ENCODE results near the gene PSENEN.

The PSENEN gene

GRCh38 chr19:35764432-35765315, 19.2 kb downstream of the PSENEN start:
- TF ChIP-seq POLR2AphosphoS5 (IDR thresholded peaks at IDR 0.05; ENCODE audit: low read depth, low read length): no peak
- TF ChIP-seq SIN3A (IDR thresholded peaks at IDR 0.05; ENCODE audit: borderline replicate concordance, insufficient read depth, low read length): no peak
- no peak for TF ChIP-seq REST (IDR thresholded peaks at IDR 0.05; ENCODE audit: insufficient read depth in 1 of 2, low read depth in 2 of 2, low read length in 2 of 2)
- no peak for TF ChIP-seq FOXP2 (optimal IDR thresholded peaks at IDR 0.05; ENCODE audit: borderline replicate concordance, extremely low read depth, extremely low read length, insufficient read depth)
- TF ChIP-seq TAF1 (IDR thresholded peaks at IDR 0.05; ENCODE audit: borderline replicate concordance, insufficient read depth, low read length): no peak

GRCh38 chr19:35766571-35767104, 21.2 kb downstream of the PSENEN start:
- TF ChIP-seq POLR2AphosphoS5 (IDR thresholded peaks at IDR 0.05; ENCODE audit: low read depth, low read length): no peak
- TF ChIP-seq FOXP2 (optimal IDR thresholded peaks at IDR 0.05; ENCODE audit: borderline replicate concordance, extremely low read depth, extremely low read length, insufficient read depth): no peak
- no peak for TF ChIP-seq REST (IDR thresholded peaks at IDR 0.05; ENCODE audit: insufficient read depth in 1 of 2, low read depth in 2 of 2, low read length in 2 of 2)
- no peak for TF ChIP-seq SIN3A (IDR thresholded peaks at IDR 0.05; ENCODE audit: borderline replicate concordance, insufficient read depth, low read length)
- TF ChIP-seq TAF1 (IDR thresholded peaks at IDR 0.05; ENCODE audit: borderline replicate concordance, insufficient read depth, low read length): no peak

- TF ChIP-seq REST (IDR thresholded peaks at IDR 0.05; ENCODE audit: insufficient read depth in 1 of 2, low read depth in 2 of 2, low read length in 2 of 2): no peak
- TF ChIP-seq FOXP2 (optimal IDR thresholded peaks at IDR 0.05; ENCODE audit: borderline replicate concordance, extremely low read depth, extremely low read length, insufficient read depth): no peak
- TF ChIP-seq SIN3A (IDR thresholded peaks at IDR 0.05; ENCODE audit: borderline replicate concordance, insufficient read depth, low read length): no peak
- TF ChIP-seq POLR2AphosphoS5 (IDR thresholded peaks at IDR 0.05; ENCODE audit: low read depth, low read length): no peak
- TF ChIP-seq TAF1 (IDR thresholded peaks at IDR 0.05; ENCODE audit: borderline replicate concordance, insufficient read depth, low read length): no peak
Measured at GRCh38 chr19:35767288-35768081, 22.0 kb downstream of the PSENEN start.

GRCh38 chr19:35768082-35768421, 22.6 kb downstream of the PSENEN start:
- TF ChIP-seq TAF1 (IDR thresholded peaks at IDR 0.05; ENCODE audit: borderline replicate concordance, insufficient read depth, low read length): no peak
- no peak for TF ChIP-seq REST (IDR thresholded peaks at IDR 0.05; ENCODE audit: insufficient read depth in 1 of 2, low read depth in 2 of 2, low read length in 2 of 2)
- TF ChIP-seq SIN3A (IDR thresholded peaks at IDR 0.05; ENCODE audit: borderline replicate concordance, insufficient read depth, low read length): no peak
- no peak for TF ChIP-seq POLR2AphosphoS5 (IDR thresholded peaks at IDR 0.05; ENCODE audit: low read depth, low read length)
- TF ChIP-seq FOXP2 (optimal IDR thresholded peaks at IDR 0.05; ENCODE audit: borderline replicate concordance, extremely low read depth, extremely low read length, insufficient read depth): no peak
